MCF 10A (cell line): ENCODE data around the gene PIGP. TPM values are rescaled to one million over a fixed set of nuclear protein-coding genes. Genes with fewer than 3 reads are reported as not detected.
A peak's percentile ranks its signal among the peaks of the same experiment; 100 is the strongest.

Experiments used
- BruUV-seq: library from RNA; stranded (reverse); fragments of 400-500 nt; replicated peaks from 2 replicates; lab custom pipeline; 2021; lab: Mats Ljungman, UMichigan
- CTCF ChIA-PET: fragments of 300-600 bp; sonication (Branson Sonifier 250); formaldehyde crosslinking; extraction: SDS; loops from one replicate; lab custom pipeline; 2021; ENCODE audit warnings: antibody characterized with exemption, inconsistent platforms; lab: Yijun Ruan, JAX
- POLR2A ChIA-PET: fragments of 300-600, 350-650 bp; sonication (Branson Sonifier 250); formaldehyde crosslinking; extraction: SDS; loops from one replicate; lab custom pipeline; 2020; ENCODE audit warnings: antibody characterized with exemption, inconsistent platforms; lab: Yijun Ruan, JAX
- DNase-seq: peaks from one replicate; pipeline ENCODE4 v3.0.0-alpha.2; 2018; ENCODE audit not compliant: unreplicated experiment
- H3K27ac Mint-ChIP-seq: one replicate; pipeline ENCODE4 v1.8.0; 2022; ENCODE audit warnings: mild to moderate bottlenecking, low read depth, mixed read lengths; ENCODE audit not compliant: unreplicated experiment
- H3K27me3 Mint-ChIP-seq: one replicate; pipeline ENCODE4 v1.8.0; 2022; ENCODE audit warnings: mixed read lengths; ENCODE audit not compliant: insufficient read depth, unreplicated experiment
- H3K36me3 Mint-ChIP-seq: one replicate; pipeline ENCODE4 v1.8.0; 2022; ENCODE audit warnings: mild to moderate bottlenecking, moderate library complexity, mixed read lengths; ENCODE audit not compliant: insufficient read depth, unreplicated experiment
- H3K4me1 Mint-ChIP-seq: one replicate; pipeline ENCODE4 v1.8.0; 2022; ENCODE audit warnings: mixed read lengths; ENCODE audit not compliant: insufficient read depth, unreplicated experiment
- H3K4me3 Mint-ChIP-seq: one replicate; pipeline ENCODE4 v1.8.0; 2022; ENCODE audit warnings: mild to moderate bottlenecking, moderate library complexity, mixed read lengths; ENCODE audit not compliant: unreplicated experiment
- H3K9me3 Mint-ChIP-seq: one replicate; pipeline ENCODE4 v1.8.0; 2022; ENCODE audit warnings: mixed read lengths; ENCODE audit not compliant: unreplicated experiment
- CTCF ChIP-seq: fragments of 200-600 bp; IDR thresholded peaks from one replicate; pipeline ENCODE4 v1.8.0; 2022; ENCODE audit warnings: antibody characterized with exemption, mild to moderate bottlenecking; ENCODE audit not compliant: unreplicated experiment
- intact Hi-C: fragments of 100-400 bp; cut with micrococcal nuclease; formaldehyde crosslinking; loops from 2 replicates; pipeline ENCODE4 v1.14.1; 2022
- total RNA-seq: library from RNA; stranded (reverse); gene quantifications from 2 replicates; pipeline ENCODE4 v1.2.3, GENCODE V29; 2022

PIGP gene
- total RNA-seq, 1 experiment from 2014 or later, result 29.8 TPM

- BruUV-seq, result no TSS peak
- Mint-ChIP-seq H3K27ac (no peak overlapping the region), H3K36me3 (no peaks in the 10 kb centered on the region), H3K9me3 (no peaks in the 10 kb centered on the region), H3K4me1 (peaks cover 22% of the 10 kb centered on the region), H3K27me3 (no peaks in the 10 kb centered on the region), H3K4me3 (no peak overlapping the region)
- CTCF ChIA-PET, result no interaction called here
- no peak for TF ChIP-seq CTCF
- no peak for DNase-seq
- POLR2A ChIA-PET, result interaction anchor here (1.0 to 1.3 kb wide), 2 partner anchors 9 to 11 kb away, joined by 4 to 5 read pairs; no protein-coding TSS in a partner anchor
- intact Hi-C loops, result no loop called here
Measured at GRCh38 chr21:37082856-37083528, 10.1 kb upstream of the PIGP start.

DNA sequence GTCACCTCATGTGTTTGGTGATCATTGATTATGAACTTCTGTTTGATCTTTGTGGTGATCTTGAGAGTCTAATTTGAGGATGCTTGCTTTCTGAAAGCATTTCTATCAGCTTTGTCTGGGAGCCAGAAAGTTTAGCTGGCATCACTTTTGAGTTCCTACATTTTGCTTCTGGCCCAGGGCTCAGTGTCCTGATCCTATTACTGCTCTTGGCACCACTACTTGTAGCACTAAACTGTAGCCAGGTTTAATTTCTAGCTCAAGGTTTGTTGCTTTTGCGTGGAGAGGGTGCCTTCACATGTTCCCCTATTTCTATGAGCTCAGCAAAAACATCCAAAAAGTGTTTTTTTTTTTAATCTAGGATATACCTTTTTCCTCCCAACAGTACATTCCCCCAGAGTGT lies 9.5 kb upstream of the PIGP start:
- POLR2A ChIA-PET, result interaction anchor here (1.0 to 1.3 kb wide), 2 partner anchors 8 to 10 kb away, joined by 4 to 5 read pairs; no protein-coding TSS in a partner anchor
- H3K4me3 Mint-ChIP-seq, result no peak overlapping the region
- no peak for TF ChIP-seq CTCF
- intact Hi-C loops, result no loop called here
- CTCF ChIA-PET, result interaction anchor here (0.7 kb wide), 1 partner anchor 124 kb away, joined by 3 read pairs; no protein-coding TSS in a partner anchor
- no peak overlapping the region for H3K27ac Mint-ChIP-seq
- H3K27me3 Mint-ChIP-seq, result no peaks in the 10 kb centered on the region
- H3K4me1 Mint-ChIP-seq, result peaks cover 25% of the 10 kb centered on the region
- DNase-seq, result no peak
- no peaks in the 10 kb centered on the region for H3K36me3 Mint-ChIP-seq
- BruUV-seq, result no TSS peak
- H3K9me3 Mint-ChIP-seq, result no peaks in the 10 kb centered on the region

GRCh38 chr21:37079211-37079824 lies 6.4 kb upstream of the PIGP start:
- BruUV-seq, result no TSS peak
- intact Hi-C loops, result no loop called here
- H3K4me3 Mint-ChIP-seq, result no peak overlapping the region
- no peaks in the 10 kb centered on the region for H3K27me3 Mint-ChIP-seq
- no peaks in the 10 kb centered on the region for H3K36me3 Mint-ChIP-seq
- DNase-seq, result peak; percentile 42
- peaks cover 32% of the 10 kb centered on the region for H3K4me1 Mint-ChIP-seq
- ChIA-PET POLR2A (interaction anchor here (0.6 kb wide), 2 partner anchors 13 to 1147 kb away, joined by 3 read pairs; no protein-coding TSS in a partner anchor), CTCF (interaction anchor here (0.6 to 1.2 kb wide), 3 partner anchors 9 to 1022 kb away, joined by 3 read pairs; no protein-coding TSS in a partner anchor)
- TF ChIP-seq CTCF, result peak; percentile 29
- no peaks in the 10 kb centered on the region for H3K9me3 Mint-ChIP-seq
- H3K27ac Mint-ChIP-seq, result no peak overlapping the region

GRCh38 chr21:37077403-37077802 lies 4.5 kb upstream of the PIGP start:
- Mint-ChIP-seq H3K27ac (no peak overlapping the region), H3K27me3 (no peaks in the 10 kb centered on the region), H3K4me3 (no peak overlapping the region), H3K36me3 (no peaks in the 10 kb centered on the region), H3K9me3 (no peaks in the 10 kb centered on the region), H3K4me1 (peaks cover 24% of the 10 kb centered on the region)
- TF ChIP-seq CTCF, result no peak
- DNase-seq, result no peak
- CTCF ChIA-PET, result interaction anchor here (0.6 kb wide), 1 partner anchor 141 kb away, joined by 5 read pairs; no protein-coding TSS in a partner anchor
- BruUV-seq, result no TSS peak
- intact Hi-C loops, result no loop called here
- POLR2A ChIA-PET, result interaction anchor here (0.5 to 0.7 kb wide), 2 partner anchors 112 to 412 kb away, joined by 3 read pairs; no protein-coding TSS in a partner anchor
